ENCODE measurements around the gene MAP4K4. TPM values are rescaled to one million over a fixed set of nuclear protein-coding genes. Genes with fewer than 3 reads are reported as not detected.

Gene MAP4K4
- total and polyA plus RNA-seq, 2 of the 13 experiments (the other 11 are each of a cell fraction or from before 2014, with no cell fraction given), result 105 to 264 TPM

GRCh38 chr2:101697124-101698013 lies at the start of gene MAP4K4 (continued):
- TF ChIP-seq HMGXB4 (CRISPR knock-in tag; IDR thresholded peaks at IDR 0.05; ENCODE audit: borderline replicate concordance in 1 of 2, low read depth in 1 of 2) (peak in 1 of 2 experiments; percentile 64; a peak in 3 of 4 replicates), ZNF883 (CRISPR knock-in tag; IDR thresholded peaks at IDR 0.05; ENCODE audit: not compliant biosample characterization) (peak; percentile 90), ASH2L (IDR thresholded peaks at IDR 0.05; ENCODE audit: insufficient read length, low read depth, low read length) (peak; percentile 78), ZNF558 (CRISPR knock-in tag; IDR thresholded peaks at IDR 0.05; ENCODE audit: borderline replicate concordance) (peak; percentile 11; the same call in 1 of the 2 replicates), CEBPG (CRISPR knock-in tag; IDR thresholded peaks at IDR 0.05) (no peak), TRAFD1 (CRISPR knock-in tag; IDR thresholded peaks at IDR 0.05; ENCODE audit: borderline replicate concordance) (no peak), MBD4 (IDR thresholded peaks at IDR 0.05; ENCODE audit: borderline replicate concordance, low read length) (no peak), RBFOX2 (IDR thresholded peaks at IDR 0.05; ENCODE audit: low read depth, low read length) (peak; percentile 90), CSRNP1 (CRISPR knock-in tag; IDR thresholded peaks at IDR 0.05) (no peak), SIN3A (IDR thresholded peaks at IDR 0.05; ENCODE audit: borderline replicate concordance, low read depth, low read length) (0 out of 2 replicates have a peak, but pooled peaks have one; percentile 1), TSC22D2 (CRISPR knock-in tag; IDR thresholded peaks at IDR 0.05; ENCODE audit: borderline replicate concordance) (no peak), ZNF784 (CRISPR knock-in tag; IDR thresholded peaks at IDR 0.05; ENCODE audit: borderline replicate concordance) (peak; percentile 43; the same call in 1 of the 2 replicates), HNF1A (IDR thresholded peaks at IDR 0.05; ENCODE audit: low read depth) (no peak), HNF1A (CRISPR knock-in tag; IDR thresholded peaks at IDR 0.05; ENCODE audit: borderline replicate concordance) (0 out of 2 replicates have a peak, but pooled peaks have one; percentile 12), ZNF414 (CRISPR knock-in tag; IDR thresholded peaks at IDR 0.05) (no peak)
